PFSK-1 (cell line): ENCODE results near the gene SFT2D2.

ENCODE experiments used
- FOXP2 ChIP-seq: optimal IDR thresholded peaks from 2 replicates; pipeline ENCODE3; 2011; ENCODE audit warnings: borderline replicate concordance, control low read depth, inconsistent platforms; ENCODE audit not compliant: insufficient read depth; ENCODE audit errors: extremely low read length, extremely low read depth
- POLR2AphosphoS5 ChIP-seq: IDR thresholded peaks from 2 replicates; pipeline ENCODE4 v1.6.1; 2012; ENCODE audit warnings: low read depth, mild to moderate bottlenecking, control low read depth, low read length, moderate library complexity
- TAF1 ChIP-seq: IDR thresholded peaks from 2 replicates; pipeline ENCODE4 v1.6.1; 2012; ENCODE audit warnings: low read length, control low read depth, borderline replicate concordance; ENCODE audit not compliant: insufficient read depth
- TF ChIP-seq, protein P1 (sequence below), 2 experiments: IDR thresholded peaks; 2 replicates each; pipeline versions ENCODE4 v1.6.1 to v1.8.0; 2011 to 2012; ENCODE audit warnings: low read depth in 2 of 2, low read length in 2 of 2, control low read depth in 1 of 2, inconsistent platforms in 1 of 2, mild to moderate bottlenecking in 1 of 2, moderate library complexity in 1 of 2; ENCODE audit not compliant: insufficient read depth in 1 of 2

DNA sequence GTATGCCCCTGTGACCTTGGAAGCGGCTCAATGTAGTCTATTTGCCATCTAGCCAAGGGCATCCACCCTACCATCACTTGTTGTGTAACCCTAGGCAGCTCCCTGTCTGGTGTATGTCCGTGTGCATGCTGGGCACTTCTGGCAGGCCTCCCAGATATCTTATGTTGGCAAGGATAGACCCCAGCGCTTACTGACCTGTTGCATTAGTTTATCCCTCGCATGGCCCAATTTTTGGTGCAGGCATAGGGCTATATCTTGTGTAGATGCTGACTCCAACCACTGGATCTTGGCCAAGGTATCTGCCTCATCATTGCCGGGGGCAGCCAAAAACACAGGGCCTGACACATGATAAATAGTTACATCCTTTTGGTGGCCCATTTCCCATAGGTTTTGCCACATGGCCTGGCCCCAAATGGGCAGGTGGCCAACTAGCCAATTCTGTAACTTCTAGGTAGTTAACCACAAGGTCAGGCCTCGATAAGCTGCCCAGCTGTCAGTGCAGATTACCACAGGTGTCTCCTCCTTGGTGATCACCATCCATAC lies 40.9 kb downstream of the SFT2D2 start:
- TF ChIP-seq TAF1 (no peak), POLR2AphosphoS5 (no peak), FOXP2 (no peak)
- TF ChIP-seq, protein P1, sequence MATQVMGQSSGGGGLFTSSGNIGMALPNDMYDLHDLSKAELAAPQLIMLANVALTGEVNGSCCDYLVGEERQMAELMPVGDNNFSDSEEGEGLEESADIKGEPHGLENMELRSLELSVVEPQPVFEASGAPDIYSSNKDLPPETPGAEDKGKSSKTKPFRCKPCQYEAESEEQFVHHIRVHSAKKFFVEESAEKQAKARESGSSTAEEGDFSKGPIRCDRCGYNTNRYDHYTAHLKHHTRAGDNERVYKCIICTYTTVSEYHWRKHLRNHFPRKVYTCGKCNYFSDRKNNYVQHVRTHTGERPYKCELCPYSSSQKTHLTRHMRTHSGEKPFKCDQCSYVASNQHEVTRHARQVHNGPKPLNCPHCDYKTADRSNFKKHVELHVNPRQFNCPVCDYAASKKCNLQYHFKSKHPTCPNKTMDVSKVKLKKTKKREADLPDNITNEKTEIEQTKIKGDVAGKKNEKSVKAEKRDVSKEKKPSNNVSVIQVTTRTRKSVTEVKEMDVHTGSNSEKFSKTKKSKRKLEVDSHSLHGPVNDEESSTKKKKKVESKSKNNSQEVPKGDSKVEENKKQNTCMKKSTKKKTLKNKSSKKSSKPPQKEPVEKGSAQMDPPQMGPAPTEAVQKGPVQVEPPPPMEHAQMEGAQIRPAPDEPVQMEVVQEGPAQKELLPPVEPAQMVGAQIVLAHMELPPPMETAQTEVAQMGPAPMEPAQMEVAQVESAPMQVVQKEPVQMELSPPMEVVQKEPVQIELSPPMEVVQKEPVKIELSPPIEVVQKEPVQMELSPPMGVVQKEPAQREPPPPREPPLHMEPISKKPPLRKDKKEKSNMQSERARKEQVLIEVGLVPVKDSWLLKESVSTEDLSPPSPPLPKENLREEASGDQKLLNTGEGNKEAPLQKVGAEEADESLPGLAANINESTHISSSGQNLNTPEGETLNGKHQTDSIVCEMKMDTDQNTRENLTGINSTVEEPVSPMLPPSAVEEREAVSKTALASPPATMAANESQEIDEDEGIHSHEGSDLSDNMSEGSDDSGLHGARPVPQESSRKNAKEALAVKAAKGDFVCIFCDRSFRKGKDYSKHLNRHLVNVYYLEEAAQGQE (IDR thresholded peaks at IDR 0.05; ENCODE audit: insufficient read depth in 1 of 2, low read depth in 2 of 2, low read length in 2 of 2), result no peak
